Nephron progenitor cell (in vitro differentiated cells): ENCODE results near the gene KLHL10.

Experiments
- DNase-seq: peaks from one replicate; pipeline ENCODE4 v3.0.0; 2021
- H3K27ac Mint-ChIP-seq: 2 replicates; pipeline ENCODE4 v1.8.0; 2021; ENCODE audit warnings: mild to moderate bottlenecking, moderate library complexity, mixed read lengths
- H3K27me3 Mint-ChIP-seq: 2 replicates; pipeline ENCODE4 v1.8.0; 2021; ENCODE audit warnings: mild to moderate bottlenecking, low read depth, mixed read lengths; ENCODE audit not compliant: poor library complexity
- H3K36me3 Mint-ChIP-seq: 2 replicates; pipeline ENCODE4 v1.8.0; 2021; ENCODE audit warnings: low read depth, mixed read lengths
- H3K4me1 Mint-ChIP-seq: 2 replicates; pipeline ENCODE4 v1.8.0; 2021; ENCODE audit warnings: mixed read lengths
- H3K4me3 Mint-ChIP-seq: 2 replicates; pipeline ENCODE4 v1.8.0; 2021; ENCODE audit warnings: mild to moderate bottlenecking, moderate library complexity, mixed read lengths
- H3K9me3 Mint-ChIP-seq: 2 replicates; pipeline ENCODE4 v1.8.0; 2021; ENCODE audit warnings: mild to moderate bottlenecking, moderate library complexity, mixed read lengths
- CTCF ChIP-seq: fragments of 200-600 bp; sonication (generic); IDR thresholded peaks from 2 replicates; pipeline ENCODE4 v1.5.0; 2021; ENCODE audit warnings: antibody characterized with exemption

The KLHL10 gene

GRCh38 chr17:41885733-41886132 lies 48.1 kb downstream of the KLHL10 start:
- H3K36me3 Mint-ChIP-seq: peaks cover 66% of the 10 kb centered on the region
- no peak for TF ChIP-seq CTCF
- peak; percentile 17 for DNase-seq
- no peaks in the 10 kb centered on the region for H3K9me3 Mint-ChIP-seq
- H3K27me3 Mint-ChIP-seq: no peaks in the 10 kb centered on the region
- no peaks in the 10 kb centered on the region for H3K4me1 Mint-ChIP-seq
- H3K4me3 Mint-ChIP-seq: no peak overlapping the region
- H3K27ac Mint-ChIP-seq: no peak overlapping the region

GRCh38 chr17:41888332-41888965 lies 50.8 kb downstream of the KLHL10 start:
- TF ChIP-seq CTCF: no peak
- H3K36me3 Mint-ChIP-seq: peaks cover 70% of the 10 kb centered on the region
- H3K9me3 Mint-ChIP-seq: no peaks in the 10 kb centered on the region
- no peaks in the 10 kb centered on the region for H3K4me1 Mint-ChIP-seq
- no peaks in the 10 kb centered on the region for H3K27me3 Mint-ChIP-seq
- peak overlapping the region; percentile 15 for H3K27ac Mint-ChIP-seq
- no peak overlapping the region for H3K4me3 Mint-ChIP-seq
- DNase-seq: no peak

GRCh38 chr17:41891135-41892020 lies 53.8 kb downstream of the KLHL10 start:
- Mint-ChIP-seq H3K4me3 (no peak overlapping the region), H3K4me1 (peaks cover 10% of the 10 kb centered on the region), H3K27ac (peak overlapping the region; percentile 72), H3K27me3 (no peaks in the 10 kb centered on the region), H3K9me3 (no peaks in the 10 kb centered on the region), H3K36me3 (peaks cover 66% of the 10 kb centered on the region)
- no peak for TF ChIP-seq CTCF
- no peak for DNase-seq

- H3K27me3 Mint-ChIP-seq: no peaks in the 10 kb centered on the region
- peak overlapping the region; percentile 32 for H3K27ac Mint-ChIP-seq
- peaks cover 16% of the 10 kb centered on the region for H3K4me1 Mint-ChIP-seq
- no peak for TF ChIP-seq CTCF
- no peak for DNase-seq
- peaks cover 71% of the 10 kb centered on the region for H3K36me3 Mint-ChIP-seq
- H3K9me3 Mint-ChIP-seq: no peaks in the 10 kb centered on the region
- no peak overlapping the region for H3K4me3 Mint-ChIP-seq
Observed at GRCh38 chr17:41892021-41892376, 54.4 kb downstream of the KLHL10 start.

- Mint-ChIP-seq H3K27ac (no peak overlapping the region), H3K4me1 (peaks cover 21% of the 10 kb centered on the region), H3K4me3 (no peak overlapping the region), H3K9me3 (no peaks in the 10 kb centered on the region), H3K36me3 (peaks cover 67% of the 10 kb centered on the region), H3K27me3 (no peaks in the 10 kb centered on the region)
- TF ChIP-seq CTCF: no peak
- no peak for DNase-seq
Observed at GRCh38 chr17:41893384-41893783, 55.8 kb downstream of the KLHL10 start.
